HCT116 (cell line): ENCODE data around the gene CLN5. TPM values are rescaled to one million over a fixed set of nuclear protein-coding genes. Genes with fewer than 3 reads are reported as not detected.

ENCODE experiments used
- ATAC-seq: fragments of 200-7000 bp; cut with Tn5 transposase; 2 replicates; pipeline ENCODE4 v1.9.1; 2020; ENCODE audit warnings: mild to moderate bottlenecking, moderate library complexity
- BruUV-seq: library from RNA; stranded (reverse); fragments of 400-500 nt; replicated peaks from 2 replicates; lab custom pipeline; 2021; lab: Mats Ljungman, UMichigan
- CTCF ChIA-PET: fragments of 300-600 bp; sonication (Branson Sonifier 250); formaldehyde crosslinking; loops from one replicate; lab custom pipeline; 2021; ENCODE audit warnings: antibody characterized with exemption; lab: Charles Lee
- POLR2A ChIA-PET: fragments of 300-600, 350-600 bp; sonication (Branson Sonifier 250); formaldehyde crosslinking; loops from one replicate; lab custom pipeline; 2021; ENCODE audit warnings: antibody characterized with exemption; lab: Charles Lee
- RAD21 ChIA-PET, 2 experiments: fragments of 300-600 bp; sonication (Branson Sonifier 250); formaldehyde crosslinking; loops; one replicate each; lab custom pipeline; 2023; ENCODE audit warnings: low total read pairs in 2 of 2; ENCODE audit not compliant: uncharacterized antibody in 2 of 2, unreplicated experiment in 2 of 2, low non-redundant PET in 1 of 2; lab: Charles Lee
- DNase-seq: peaks from one replicate; pipeline ENCODE4 v3.0.0-alpha.2; 2010; ENCODE audit warnings: low read depth, low spot score
- H2AFZ ChIP-seq: fragments of 200-600 bp; shearing (Covaris generic), sonication (generic); 2 replicates; pipeline ENCODE4 v1.6.1; 2017; ENCODE audit warnings: low read depth, mixed run types, mixed read lengths, antibody characterized with exemption, low read length; ENCODE audit not compliant: poor library complexity, severe bottlenecking
- H3K27ac ChIP-seq: 2 replicates; pipeline ENCODE4 v1.5.1; 2012; ENCODE audit warnings: low read depth, low read length
- H3K27me3 ChIP-seq: fragments of 200-600 bp; sonication (generic); 2 replicates; pipeline ENCODE4 v1.6.1; 2016; ENCODE audit warnings: mixed run types, low read length, mixed read lengths; ENCODE audit not compliant: insufficient read depth
- H3K36me3 ChIP-seq, 2 experiments: fragments of 200-500 bp in 1 of 2; fragments of 200-600 bp in 1 of 2; sonication (Bioruptor generic) in 1 of 2; sonication (generic) in 1 of 2; 2 replicates each; pipeline versions ENCODE4 v1.5.1 to v1.6.1; 2014 to 2016; ENCODE audit warnings: low read length in 2 of 2, inconsistent platforms in 1 of 2, mixed read lengths in 1 of 2, mixed run types in 1 of 2; ENCODE audit not compliant: insufficient read depth in 2 of 2, control insufficient read depth in 1 of 2
- H3K4me1 ChIP-seq, 2 experiments: fragments of 200-600 bp in 1 of 2; sonication (generic) in 1 of 2; 2 replicates each; pipeline versions ENCODE4 v1.5.1 to v1.6.1; 2012 to 2017; ENCODE audit warnings: low read length in 2 of 2, inconsistent platforms in 1 of 2, mild to moderate bottlenecking in 1 of 2, mixed read lengths in 1 of 2, mixed run types in 1 of 2, moderate library complexity in 1 of 2; ENCODE audit not compliant: insufficient read depth in 2 of 2, control insufficient read depth in 1 of 2
- H3K4me2 ChIP-seq: fragments of 200-600 bp; sonication (generic); 2 replicates; pipeline ENCODE4 v1.6.1; 2017; ENCODE audit warnings: mixed run types, low read length, mixed read lengths
- H3K4me3 ChIP-seq, 2 experiments: fragments of 200-600 bp in 1 of 2; sonication (generic) in 1 of 2; replicated peaks in 1 of 2; 2 replicates each; pipeline ENCODE4 v1.5.1; 2011 to 2016; ENCODE audit warnings: low read length in 2 of 2, control low read depth in 1 of 2, low read depth in 1 of 2, mild to moderate bottlenecking in 1 of 2, mixed read lengths in 1 of 2, mixed run types in 1 of 2
- H3K79me2 ChIP-seq: fragments of 200-600 bp; sonication (generic); 2 replicates; pipeline ENCODE4 v1.6.1; 2017; ENCODE audit warnings: mild to moderate bottlenecking, mixed run types, low read length, moderate library complexity, mixed read lengths; ENCODE audit not compliant: insufficient read depth
- H3K9ac ChIP-seq: fragments of 200-600 bp; sonication (generic); 2 replicates; pipeline ENCODE4 v1.6.1; 2016; ENCODE audit warnings: low read length, mixed read lengths
- H3K9me2 ChIP-seq: fragments of 200-600 bp; sonication (generic), shearing (Covaris generic); 2 replicates; pipeline ENCODE4 v1.6.1; 2017; ENCODE audit warnings: mixed run types, mild to moderate bottlenecking, moderate library complexity; ENCODE audit not compliant: insufficient read depth
- H3K9me3 ChIP-seq, 2 experiments: fragments of 200-500 bp in 1 of 2; fragments of 200-600 bp in 1 of 2; sonication (Bioruptor generic) in 1 of 2; sonication (generic) in 1 of 2; 2 replicates each; pipeline ENCODE4 v1.6.1; 2014 to 2017; ENCODE audit warnings: low read length in 2 of 2, mixed read lengths in 2 of 2, inconsistent platforms in 1 of 2, low read depth in 1 of 2, mild to moderate bottlenecking in 1 of 2, mixed run types in 1 of 2, moderate library complexity in 1 of 2; ENCODE audit not compliant: control insufficient read depth in 1 of 2, insufficient read depth in 1 of 2
- H4K20me1 ChIP-seq: fragments of 200-600 bp; sonication (generic), shearing (Covaris generic); 2 replicates; pipeline ENCODE4 v1.6.1; 2017; ENCODE audit warnings: mixed run types, mild to moderate bottlenecking, moderate library complexity; ENCODE audit not compliant: insufficient read depth
- CBX3 ChIP-seq: IDR thresholded peaks from 2 replicates; pipeline ENCODE4 v1.6.1; 2012; ENCODE audit warnings: low read depth
- CEBPB ChIP-seq: IDR thresholded peaks from 2 replicates; pipeline ENCODE4 v1.6.1; 2012; ENCODE audit warnings: low read depth
- FOSL1 ChIP-seq: IDR thresholded peaks from 2 replicates; pipeline ENCODE4 v1.6.1; 2012; ENCODE audit warnings: low read depth
- ZFX ChIP-seq: fragments of 450-650 bp; IDR thresholded peaks from 2 replicates; pipeline ENCODE4 v1.6.1; 2017
- intact Hi-C: fragments of 100-400 bp; cut with micrococcal nuclease; formaldehyde crosslinking; loops from 2 replicates; pipeline ENCODE4 v1.10.0; 2022
- total RNA-seq: library from RNA; stranded (reverse); gene quantifications from one replicate; pipeline ENCODE4 v1.2.1, GENCODE V29; 2021; ENCODE audit not compliant: unreplicated experiment
- TF ChIP-seq, protein P1 (sequence below): IDR thresholded peaks from 2 replicates; pipeline ENCODE4 v1.6.1; 2012
- TF ChIP-seq, protein P2 (sequence below): IDR thresholded peaks from 2 replicates; pipeline ENCODE4 v1.6.1; 2012; ENCODE audit warnings: low read depth

The CLN5 gene
- total RNA-seq, 1 experiment from 2014 or later = 21.4 TPM

DNA sequence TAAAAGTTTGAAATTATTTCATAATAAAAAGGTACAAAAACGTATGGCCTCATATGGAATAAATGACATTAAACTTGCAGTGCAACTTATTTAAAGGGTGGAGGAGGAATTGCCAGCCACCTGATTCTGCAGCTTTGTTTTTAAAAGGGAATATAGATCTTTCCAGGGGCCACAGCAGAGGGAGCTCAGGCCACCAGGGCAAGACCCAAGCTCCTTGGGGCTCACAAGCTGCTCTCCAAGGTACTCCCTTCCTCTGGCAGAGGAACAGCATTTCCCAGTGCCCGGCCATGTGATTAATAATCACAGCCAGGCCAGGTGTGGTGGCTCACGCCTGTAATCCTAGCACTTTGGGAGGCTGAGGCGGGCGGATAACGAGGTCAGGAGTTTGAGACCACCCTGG, 37.3 kb upstream of the CLN5 start:
- Histone ChIP-seq H3K4me1 (no peaks in the 10 kb centered on the region), H3K27ac (no peak overlapping the region), H3K27me3 (no peaks in the 10 kb centered on the region), H3K9me2 (no peaks in the 10 kb centered on the region; the same call in 1 of the 2 replicates), H3K9me3 (no peaks in the 10 kb centered on the region), H4K20me1 (no peaks in the 10 kb centered on the region), H2AFZ (no peak overlapping the region), H3K4me3 (no peak overlapping the region), H3K36me3 (no peaks in the 10 kb centered on the region), H3K79me2 (no peaks in the 10 kb centered on the region), H3K9ac (no peak overlapping the region), H3K4me2 (no peak overlapping the region)
- intact Hi-C loops = no loop called here
- no peak for DNase-seq
- ChIA-PET POLR2A (no interaction called here), RAD21 (no interaction called here), CTCF (no interaction called here)
- ATAC-seq = no peak
- TF ChIP-seq, protein P1, sequence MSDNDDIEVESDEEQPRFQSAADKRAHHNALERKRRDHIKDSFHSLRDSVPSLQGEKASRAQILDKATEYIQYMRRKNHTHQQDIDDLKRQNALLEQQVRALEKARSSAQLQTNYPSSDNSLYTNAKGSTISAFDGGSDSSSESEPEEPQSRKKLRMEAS = no peak
- TF ChIP-seq, protein P2, sequence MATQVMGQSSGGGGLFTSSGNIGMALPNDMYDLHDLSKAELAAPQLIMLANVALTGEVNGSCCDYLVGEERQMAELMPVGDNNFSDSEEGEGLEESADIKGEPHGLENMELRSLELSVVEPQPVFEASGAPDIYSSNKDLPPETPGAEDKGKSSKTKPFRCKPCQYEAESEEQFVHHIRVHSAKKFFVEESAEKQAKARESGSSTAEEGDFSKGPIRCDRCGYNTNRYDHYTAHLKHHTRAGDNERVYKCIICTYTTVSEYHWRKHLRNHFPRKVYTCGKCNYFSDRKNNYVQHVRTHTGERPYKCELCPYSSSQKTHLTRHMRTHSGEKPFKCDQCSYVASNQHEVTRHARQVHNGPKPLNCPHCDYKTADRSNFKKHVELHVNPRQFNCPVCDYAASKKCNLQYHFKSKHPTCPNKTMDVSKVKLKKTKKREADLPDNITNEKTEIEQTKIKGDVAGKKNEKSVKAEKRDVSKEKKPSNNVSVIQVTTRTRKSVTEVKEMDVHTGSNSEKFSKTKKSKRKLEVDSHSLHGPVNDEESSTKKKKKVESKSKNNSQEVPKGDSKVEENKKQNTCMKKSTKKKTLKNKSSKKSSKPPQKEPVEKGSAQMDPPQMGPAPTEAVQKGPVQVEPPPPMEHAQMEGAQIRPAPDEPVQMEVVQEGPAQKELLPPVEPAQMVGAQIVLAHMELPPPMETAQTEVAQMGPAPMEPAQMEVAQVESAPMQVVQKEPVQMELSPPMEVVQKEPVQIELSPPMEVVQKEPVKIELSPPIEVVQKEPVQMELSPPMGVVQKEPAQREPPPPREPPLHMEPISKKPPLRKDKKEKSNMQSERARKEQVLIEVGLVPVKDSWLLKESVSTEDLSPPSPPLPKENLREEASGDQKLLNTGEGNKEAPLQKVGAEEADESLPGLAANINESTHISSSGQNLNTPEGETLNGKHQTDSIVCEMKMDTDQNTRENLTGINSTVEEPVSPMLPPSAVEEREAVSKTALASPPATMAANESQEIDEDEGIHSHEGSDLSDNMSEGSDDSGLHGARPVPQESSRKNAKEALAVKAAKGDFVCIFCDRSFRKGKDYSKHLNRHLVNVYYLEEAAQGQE = peak; percentile 46
- BruUV-seq = no TSS peak

DNA sequence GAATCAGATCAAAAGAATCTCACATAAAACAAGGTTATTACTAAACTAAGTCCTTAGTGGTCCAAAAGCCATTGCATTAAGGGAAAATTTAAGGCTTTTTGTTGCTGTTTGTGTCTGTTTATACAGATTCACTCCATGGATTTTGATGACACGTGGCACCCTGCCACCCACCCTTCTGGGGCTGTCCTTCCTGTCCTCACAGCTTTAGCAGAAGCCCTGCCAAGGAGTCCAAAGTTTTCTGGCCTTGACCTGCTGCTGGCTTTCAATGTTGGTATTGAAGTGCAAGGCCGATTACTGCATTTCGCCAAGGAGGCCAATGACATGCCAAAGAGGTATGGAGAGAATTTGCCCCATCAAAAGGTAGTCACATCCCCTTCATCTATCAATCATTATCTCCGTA, 36.7 kb upstream of the CLN5 start:
- Histone ChIP-seq H3K4me3 (no peak overlapping the region), H2AFZ (no peak overlapping the region), H3K9me2 (no peaks in the 10 kb centered on the region; the same call in 1 of the 2 replicates), H3K27me3 (no peaks in the 10 kb centered on the region), H4K20me1 (no peaks in the 10 kb centered on the region), H3K9ac (no peak overlapping the region), H3K36me3 (no peaks in the 10 kb centered on the region), H3K4me2 (no peak overlapping the region), H3K79me2 (no peaks in the 10 kb centered on the region), H3K4me1 (no peaks in the 10 kb centered on the region), H3K27ac (no peak overlapping the region), H3K9me3 (peaks cover 0 to 4% of the 10 kb centered on the region in 2 experiments; a peak in 2 of 4 replicates)
- ChIA-PET CTCF (no interaction called here), POLR2A (no interaction called here), RAD21 (no interaction called here)
- intact Hi-C loops = no loop called here
- BruUV-seq = no TSS peak
- TF ChIP-seq ZFX = no peak
- no peak for TF ChIP-seq FOSL1
- TF ChIP-seq, protein P2 = no peak
- TF ChIP-seq CEBPB = no peak
- no peak for TF ChIP-seq CBX3
- TF ChIP-seq, protein P1 = no peak
- ATAC-seq (no peak), DNase-seq (no peak)
